ENCODE measurements around the gene ALOXE3.

ALOXE3 gene

DNA sequence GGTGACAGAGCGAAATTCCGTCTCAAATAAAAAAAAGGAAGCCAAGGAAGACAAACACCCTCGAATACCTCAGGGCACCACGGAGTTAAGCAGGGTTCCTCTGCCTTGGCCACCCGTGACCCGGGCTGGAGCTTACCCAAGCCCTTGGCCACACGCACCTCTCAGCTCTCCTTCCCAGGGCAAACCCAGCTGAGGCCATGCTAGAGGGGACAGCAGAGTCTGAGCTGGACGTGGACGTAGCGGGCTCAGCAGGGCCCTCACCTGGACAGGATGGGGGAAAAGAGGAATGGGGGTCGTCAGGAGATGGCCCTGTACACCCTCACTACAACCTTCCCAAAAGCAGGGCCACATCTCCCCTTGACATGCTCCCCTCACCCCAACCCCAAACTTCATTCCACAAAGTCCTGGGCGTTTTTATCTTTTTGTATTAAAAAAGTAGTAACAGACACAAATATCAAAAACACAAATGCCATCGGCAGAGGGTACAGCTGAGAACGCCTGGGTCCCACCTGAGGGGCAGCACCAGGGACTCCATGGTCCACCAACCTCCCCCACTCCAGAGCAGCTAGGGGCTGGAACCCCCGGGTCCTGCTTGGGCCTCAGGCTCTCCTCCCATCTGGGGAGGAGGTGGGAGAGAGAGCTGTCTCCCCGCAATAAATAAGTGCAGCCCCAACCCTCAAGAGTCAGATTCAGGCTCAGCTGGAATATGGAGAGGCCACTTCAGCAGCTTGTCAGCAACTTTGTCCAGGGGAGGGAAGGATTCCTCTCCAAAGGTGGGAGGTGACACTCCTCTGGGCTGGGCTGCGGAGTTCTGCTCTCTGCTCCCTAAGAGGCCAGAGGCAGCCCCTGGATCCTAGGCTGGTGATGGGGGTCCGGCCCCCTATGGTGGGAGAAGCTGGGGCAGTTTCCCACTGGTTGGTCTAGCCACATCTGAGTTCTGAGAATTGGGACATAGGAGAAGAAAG, 22.0 kb upstream of the ALOXE3 start:
- DNase-seq (ENCODE audit: low spot score): no peak

DNA sequence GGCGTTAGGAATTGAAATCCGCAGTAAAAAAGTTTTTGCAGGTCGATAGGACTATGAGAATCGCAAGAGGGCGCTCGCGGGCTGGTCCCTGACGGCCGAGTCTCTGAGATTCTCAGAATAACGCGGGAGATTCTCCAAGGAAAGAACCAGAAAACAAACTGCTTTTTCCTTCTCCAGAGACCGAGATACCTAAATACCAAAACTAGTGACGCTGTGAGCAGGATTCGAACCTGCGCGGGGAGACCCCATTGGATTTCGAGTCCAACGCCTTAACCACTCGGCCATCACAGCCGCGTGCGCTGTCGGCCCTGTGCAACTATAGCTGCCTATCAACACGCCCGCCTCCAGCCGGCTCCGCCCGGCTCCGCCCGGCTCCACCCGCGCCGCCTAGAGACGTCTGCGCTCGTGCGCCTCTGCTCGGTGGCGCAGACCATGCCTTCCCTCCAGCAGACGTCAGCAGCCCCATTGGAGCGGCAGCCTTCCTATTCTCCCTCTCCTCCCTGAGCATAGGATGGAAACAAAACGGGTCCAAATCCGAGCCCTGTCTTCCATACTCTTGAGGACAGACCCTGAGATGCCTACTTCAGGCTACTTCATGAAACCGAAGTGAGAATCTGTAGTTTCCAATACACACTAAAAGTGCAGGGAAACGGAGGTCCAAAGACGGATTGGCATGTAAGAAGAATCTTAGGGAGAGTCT, 20.5 kb upstream of the ALOXE3 start:
- H3K4me3 ChIP-seq (ENCODE audit: severe bottlenecking): peak overlapping the region; percentile 30
- ATAC-seq (ENCODE audit: low read depth): peak; percentile 85
- H3K27ac ChIP-seq (ENCODE audit: poor library complexity, severe bottlenecking): peak overlapping the region; percentile 66
- no peaks in the 10 kb centered on the region for H3K9me3 ChIP-seq (ENCODE audit: severe bottlenecking)
- DNase-seq (ENCODE audit: low spot score): peak; percentile 91
- TF ChIP-seq, protein P1, sequence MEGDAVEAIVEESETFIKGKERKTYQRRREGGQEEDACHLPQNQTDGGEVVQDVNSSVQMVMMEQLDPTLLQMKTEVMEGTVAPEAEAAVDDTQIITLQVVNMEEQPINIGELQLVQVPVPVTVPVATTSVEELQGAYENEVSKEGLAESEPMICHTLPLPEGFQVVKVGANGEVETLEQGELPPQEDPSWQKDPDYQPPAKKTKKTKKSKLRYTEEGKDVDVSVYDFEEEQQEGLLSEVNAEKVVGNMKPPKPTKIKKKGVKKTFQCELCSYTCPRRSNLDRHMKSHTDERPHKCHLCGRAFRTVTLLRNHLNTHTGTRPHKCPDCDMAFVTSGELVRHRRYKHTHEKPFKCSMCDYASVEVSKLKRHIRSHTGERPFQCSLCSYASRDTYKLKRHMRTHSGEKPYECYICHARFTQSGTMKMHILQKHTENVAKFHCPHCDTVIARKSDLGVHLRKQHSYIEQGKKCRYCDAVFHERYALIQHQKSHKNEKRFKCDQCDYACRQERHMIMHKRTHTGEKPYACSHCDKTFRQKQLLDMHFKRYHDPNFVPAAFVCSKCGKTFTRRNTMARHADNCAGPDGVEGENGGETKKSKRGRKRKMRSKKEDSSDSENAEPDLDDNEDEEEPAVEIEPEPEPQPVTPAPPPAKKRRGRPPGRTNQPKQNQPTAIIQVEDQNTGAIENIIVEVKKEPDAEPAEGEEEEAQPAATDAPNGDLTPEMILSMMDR (IDR thresholded peaks at IDR 0.05; ENCODE audit: poor library complexity, severe bottlenecking): peak; percentile 96
- H3K4me1 ChIP-seq (ENCODE audit: insufficient read depth, poor library complexity, severe bottlenecking): peaks cover 2% of the 10 kb centered on the region
- H3K36me3 ChIP-seq (ENCODE audit: low read depth): peaks cover 42% of the 10 kb centered on the region
- H3K27me3 ChIP-seq (ENCODE audit: insufficient read depth, poor library complexity, severe bottlenecking): no peaks in the 10 kb centered on the region

More for the DNA sequence above, 22.0 kb upstream of the ALOXE3 start:
- H3K36me3 ChIP-seq (ENCODE audit: low read depth): peaks cover 57% of the 10 kb centered on the region
- TF ChIP-seq, protein P1 (IDR thresholded peaks at IDR 0.05; ENCODE audit: poor library complexity, severe bottlenecking): no peak
- H3K9me3 ChIP-seq (ENCODE audit: severe bottlenecking): no peaks in the 10 kb centered on the region
- peak overlapping the region; percentile 66 for H3K27ac ChIP-seq (ENCODE audit: poor library complexity, severe bottlenecking)
- H3K27me3 ChIP-seq (ENCODE audit: insufficient read depth, poor library complexity, severe bottlenecking): no peaks in the 10 kb centered on the region
- peaks cover 2% of the 10 kb centered on the region for H3K4me1 ChIP-seq (ENCODE audit: insufficient read depth, poor library complexity, severe bottlenecking)
- ATAC-seq (ENCODE audit: low read depth): no peak
- H3K4me3 ChIP-seq (ENCODE audit: severe bottlenecking): no peak overlapping the region

DNA sequence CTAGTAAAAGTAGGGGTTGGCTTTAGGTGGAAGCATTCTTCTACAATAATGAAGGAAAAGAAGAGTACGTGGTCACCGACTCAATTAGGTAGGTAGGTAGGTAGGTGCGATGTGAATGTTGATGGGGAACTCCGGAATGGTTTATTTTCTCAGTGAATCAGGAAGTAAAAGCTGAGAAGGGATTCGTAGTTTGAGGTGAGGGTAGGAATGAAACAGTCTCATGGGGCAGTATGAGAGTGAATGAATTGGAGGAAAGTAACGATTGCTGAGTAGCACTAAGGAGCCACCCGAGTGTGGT, 20.0 kb upstream of the ALOXE3 start:
- Histone ChIP-seq H3K36me3 (ENCODE audit: low read depth) (peaks cover 37% of the 10 kb centered on the region), H3K9me3 (ENCODE audit: severe bottlenecking) (no peaks in the 10 kb centered on the region), H3K27ac (ENCODE audit: poor library complexity, severe bottlenecking) (peak overlapping the region; percentile 66), H3K4me1 (ENCODE audit: insufficient read depth, poor library complexity, severe bottlenecking) (peaks cover 2% of the 10 kb centered on the region), H3K4me3 (ENCODE audit: severe bottlenecking) (peak overlapping the region; percentile 30), H3K27me3 (ENCODE audit: insufficient read depth, poor library complexity, severe bottlenecking) (no peaks in the 10 kb centered on the region)
- DNase-seq (ENCODE audit: low spot score) (no peak), ATAC-seq (ENCODE audit: low read depth) (no peak)
- TF ChIP-seq, protein P1 (IDR thresholded peaks at IDR 0.05; ENCODE audit: poor library complexity, severe bottlenecking): no peak

DNA sequence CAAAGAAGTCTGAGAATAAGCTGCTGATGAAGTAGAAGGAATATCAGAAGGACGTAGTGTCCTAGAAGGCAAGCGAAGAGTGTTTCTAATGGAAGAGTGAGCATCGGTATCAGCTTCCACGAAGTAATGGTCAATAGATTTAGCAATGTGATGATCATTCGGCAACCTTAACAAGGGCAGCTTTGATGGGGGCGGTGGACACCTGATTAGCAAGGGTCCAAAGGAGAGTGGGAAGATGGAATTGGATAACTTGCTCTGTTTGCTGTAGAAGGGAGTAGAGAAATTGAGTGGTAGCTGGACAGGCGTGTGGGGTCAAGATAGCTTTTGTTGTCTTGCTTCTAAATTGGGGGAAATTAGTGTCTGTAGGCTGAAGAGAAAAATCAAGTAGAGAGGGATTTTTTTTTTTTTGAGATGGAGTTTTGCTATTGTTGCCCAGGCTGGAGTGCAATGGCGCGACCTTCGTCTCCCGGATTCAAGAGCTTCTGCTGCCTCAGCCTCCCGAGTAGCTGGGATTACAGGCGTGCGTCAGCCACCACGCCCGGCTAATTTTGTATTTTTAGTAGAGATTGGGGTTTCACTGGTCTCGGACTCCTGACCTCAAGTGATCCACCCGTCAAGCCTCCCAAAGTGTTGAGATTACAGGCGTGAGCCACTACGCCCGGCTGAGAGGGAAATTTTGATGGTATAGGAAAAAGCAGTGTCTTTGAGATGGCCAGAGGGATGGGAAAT, 19.5 kb upstream of the ALOXE3 start:
- peaks cover 2% of the 10 kb centered on the region for H3K4me1 ChIP-seq (ENCODE audit: insufficient read depth, poor library complexity, severe bottlenecking)
- DNase-seq (ENCODE audit: low spot score) (no peak), ATAC-seq (ENCODE audit: low read depth) (no peak)
- H3K4me3 ChIP-seq (ENCODE audit: severe bottlenecking): peak overlapping the region; percentile 30
- H3K36me3 ChIP-seq (ENCODE audit: low read depth): peaks cover 34% of the 10 kb centered on the region
- peak overlapping the region; percentile 66 for H3K27ac ChIP-seq (ENCODE audit: poor library complexity, severe bottlenecking)
- no peaks in the 10 kb centered on the region for H3K27me3 ChIP-seq (ENCODE audit: insufficient read depth, poor library complexity, severe bottlenecking)
- TF ChIP-seq, protein P1 (IDR thresholded peaks at IDR 0.05; ENCODE audit: poor library complexity, severe bottlenecking): no peak
- H3K9me3 ChIP-seq (ENCODE audit: severe bottlenecking): no peaks in the 10 kb centered on the region

Measured in RWPE2 (cell line).